Stimulated activated CD4-positive, alpha-beta T cell treated with anti-CD3 and anti-CD28 coated beads, Interleukin-4, amount 100 ng/mL, for 1 hour (primary cell): Measurements from ENCODE around the gene ZBED1.
"Not testable (repeated sequence)": the region's sequence is repeated elsewhere in the genome, so short reads cannot be mapped to it uniquely, and the experiment has no call there.

ENCODE experiments used
- DNase-seq: peaks from one replicate; pipeline ENCODE4 v3.0.0-alpha.2; 2020

The ZBED1 gene

GRCh38 chrX:2471126-2471525 lies 29.6 kb downstream of the ZBED1 start:
- DNase-seq = not testable (repeated sequence)

DNA sequence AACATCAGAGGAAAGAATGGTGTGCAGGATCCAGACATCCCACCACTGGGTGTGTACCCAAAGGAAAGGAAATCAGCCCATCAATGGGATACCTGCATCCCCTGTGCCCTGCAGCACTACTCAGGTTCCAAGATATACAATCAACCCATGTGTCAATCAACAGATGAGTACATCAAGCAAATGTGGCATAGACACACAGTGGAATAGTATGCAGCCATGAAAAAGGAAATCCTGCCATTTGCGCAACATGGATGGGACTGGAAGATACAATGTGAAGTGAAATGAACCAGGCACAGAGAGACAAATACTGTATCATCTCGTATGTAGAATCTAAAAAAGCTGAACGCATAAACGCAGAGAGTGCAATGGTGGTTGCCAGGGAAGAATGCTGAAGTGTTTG lies 30.9 kb downstream of the ZBED1 start:
- DNase-seq = not testable (repeated sequence)

- no peak for DNase-seq
Observed at GRCh38 chrX:2469196-2469685, 31.5 kb downstream of the ZBED1 start.

GRCh38 chrX:2468261-2469195 lies 32.2 kb downstream of the ZBED1 start:
- no peak for DNase-seq

DNA sequence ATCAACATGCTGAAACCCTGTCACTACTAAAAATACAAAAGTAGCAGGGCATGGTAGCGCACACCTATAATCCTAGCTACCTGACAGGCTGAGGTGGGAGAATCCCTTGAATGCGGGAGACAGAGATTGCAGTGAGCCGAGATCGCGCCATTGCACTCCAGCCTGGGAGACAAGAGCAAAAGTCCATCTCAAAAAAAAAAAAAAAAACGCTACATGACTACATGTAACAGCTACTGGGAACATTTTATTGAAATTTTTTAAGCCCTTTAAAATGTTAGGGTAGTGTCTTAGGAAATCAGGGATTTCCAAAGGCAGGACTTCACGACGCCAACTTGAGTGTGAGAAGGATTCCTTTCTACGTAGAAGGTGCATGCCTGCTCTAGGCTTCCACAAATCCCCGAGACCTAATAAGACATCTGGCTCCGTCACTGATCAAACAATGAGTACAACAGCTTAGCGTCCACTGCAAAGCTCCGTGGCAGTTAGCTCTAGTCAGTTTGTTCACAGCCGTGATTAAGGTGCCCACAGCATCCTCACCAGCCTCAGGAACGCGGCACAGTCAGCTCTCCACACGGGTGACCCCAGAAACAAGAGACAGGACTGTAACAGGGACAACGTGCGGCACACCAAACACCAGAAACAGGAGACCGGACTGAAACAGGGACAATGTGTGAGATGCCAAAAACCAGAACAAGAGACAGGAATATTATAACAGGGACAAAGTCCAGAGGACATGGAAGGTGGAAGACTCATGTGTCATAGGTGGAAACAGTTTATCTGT lies 33.7 kb downstream of the ZBED1 start:
- DNase-seq = no peak

- DNase-seq = no peak
Observed at GRCh38 chrX:2464677-2465166, 36.1 kb downstream of the ZBED1 start.

- no peak for DNase-seq
Observed at GRCh38 chrX:2463973-2464676, 36.7 kb downstream of the ZBED1 start.

DNA sequence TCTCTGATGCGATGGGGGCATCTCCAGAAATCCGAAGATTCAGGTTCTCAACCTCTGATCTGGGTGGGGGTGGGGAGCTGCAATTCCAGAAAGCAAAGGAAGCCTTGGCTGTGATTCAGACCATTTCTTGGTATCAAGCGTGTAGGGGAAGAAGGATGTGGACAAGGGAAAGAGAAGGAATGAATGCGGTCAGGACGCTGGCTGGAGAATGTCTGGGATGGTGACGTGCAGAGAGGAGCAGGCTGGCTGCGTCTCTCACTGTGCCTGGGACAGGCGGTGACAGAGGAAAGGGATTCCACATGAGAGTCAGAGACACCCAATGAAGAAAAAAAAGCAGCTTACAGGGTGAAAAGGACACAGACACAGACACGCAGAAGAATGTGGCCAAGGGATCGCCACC lies 37.3 kb downstream of the ZBED1 start:
- not testable (repeated sequence) for DNase-seq

DNA sequence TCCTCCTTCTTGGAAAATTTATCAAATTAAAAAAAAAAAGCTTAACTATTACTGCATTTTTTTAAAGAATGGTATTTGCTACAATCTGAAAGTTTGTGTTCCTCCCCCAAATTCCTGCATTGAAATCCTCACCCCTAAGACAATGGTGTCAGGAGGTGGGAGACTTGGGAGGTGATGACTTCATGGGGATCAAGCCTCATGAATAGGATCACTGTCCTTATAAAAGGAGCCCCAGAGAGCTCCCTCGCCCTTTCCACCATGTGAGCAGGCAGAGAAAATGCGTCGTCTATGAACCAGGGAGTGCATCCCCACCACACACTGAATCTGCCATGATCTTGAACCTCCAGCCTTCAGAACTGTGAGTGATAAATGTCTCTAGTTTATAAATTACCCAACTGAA lies 38.0 kb downstream of the ZBED1 start:
- DNase-seq = no peak

GRCh38 chrX:2462074-2462473 lies 38.7 kb downstream of the ZBED1 start:
- no peak for DNase-seq

DNA sequence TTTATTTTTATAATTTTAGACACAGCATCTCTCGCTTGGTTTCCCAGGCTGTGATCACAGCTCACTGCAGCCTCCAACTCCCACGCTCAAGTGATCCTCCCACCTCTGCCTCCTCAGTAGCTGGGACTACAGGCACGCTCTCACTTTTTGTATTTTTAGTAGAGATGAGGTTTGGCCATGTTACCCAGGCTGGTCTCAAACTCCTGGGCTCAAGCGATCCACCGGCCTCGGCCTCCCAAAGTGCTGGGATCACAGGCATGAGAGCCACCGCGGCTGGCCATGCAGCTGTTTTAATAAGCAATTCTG lies 39.1 kb downstream of the ZBED1 start:
- no peak for DNase-seq

- DNase-seq = not testable (repeated sequence)
Observed at GRCh38 chrX:2460821-2461710, 39.7 kb downstream of the ZBED1 start.

GRCh38 chrX:2460048-2460447 lies 40.7 kb downstream of the ZBED1 start:
- DNase-seq = not testable (repeated sequence)

DNA sequence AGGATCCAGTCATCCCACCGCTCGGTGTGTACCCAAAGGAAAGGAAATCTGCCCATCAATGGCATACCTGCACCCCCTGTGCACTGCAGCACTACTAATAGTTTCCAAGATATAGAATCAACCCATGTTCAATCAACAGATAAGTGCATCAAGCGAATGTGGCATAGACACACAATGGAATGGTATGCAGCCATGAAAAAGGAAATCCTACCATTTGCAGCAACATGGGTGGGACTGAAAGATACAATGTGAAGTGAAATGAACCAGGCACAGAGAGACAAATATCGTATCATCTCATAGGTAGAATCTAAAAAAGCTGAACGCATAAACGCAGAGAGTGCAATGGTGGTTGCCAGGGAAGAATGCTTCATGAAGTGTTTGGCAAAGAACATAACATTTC lies 42.5 kb downstream of the ZBED1 start:
- DNase-seq = no peak

DNA sequence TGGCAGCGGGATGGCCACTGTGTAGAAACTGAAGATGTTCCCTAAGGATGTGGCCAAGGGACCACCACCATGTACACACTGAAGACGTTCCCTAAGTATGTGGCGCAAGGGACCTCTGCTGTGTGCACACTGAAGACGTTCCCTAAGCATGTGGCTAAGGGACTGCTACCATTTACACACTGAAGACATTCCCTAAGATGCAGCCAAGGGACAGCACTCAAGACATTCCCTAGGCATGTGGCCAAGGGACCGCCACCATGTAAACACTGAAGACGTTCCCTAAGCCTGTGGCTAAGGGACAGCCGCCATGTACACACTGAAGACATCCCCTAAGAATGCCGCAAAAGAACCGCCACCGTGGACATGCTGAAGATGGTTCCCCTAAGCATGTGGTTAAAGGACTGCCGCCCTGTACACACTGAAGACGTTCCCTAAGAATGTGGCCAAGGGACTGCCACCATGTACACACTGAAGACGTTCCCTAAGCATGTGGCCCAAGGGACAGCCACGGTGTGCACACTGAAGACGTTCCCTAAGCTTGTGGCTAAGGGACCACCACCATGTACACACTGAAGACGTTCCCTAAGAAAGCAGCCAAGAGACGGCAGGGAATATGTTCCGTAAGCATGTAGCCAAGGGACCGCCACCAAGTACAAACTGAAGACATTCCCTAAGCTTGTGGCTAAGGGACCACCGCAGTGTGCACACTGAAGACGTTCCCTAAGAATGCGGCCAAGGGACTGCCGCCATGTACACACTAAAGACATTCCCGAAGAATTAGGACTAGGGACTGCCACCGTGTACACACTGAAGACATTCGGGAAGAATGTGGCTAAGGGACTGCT lies 43.3 kb downstream of the ZBED1 start:
- DNase-seq = no peak

GRCh38 chrX:2456091-2456490 lies 44.7 kb downstream of the ZBED1 start:
- DNase-seq = not testable (repeated sequence)

GRCh38 chrX:2454620-2455019 lies 46.2 kb downstream of the ZBED1 start:
- not testable (repeated sequence) for DNase-seq

GRCh38 chrX:2452799-2453198 lies 48.0 kb downstream of the ZBED1 start:
- no peak for DNase-seq

DNA sequence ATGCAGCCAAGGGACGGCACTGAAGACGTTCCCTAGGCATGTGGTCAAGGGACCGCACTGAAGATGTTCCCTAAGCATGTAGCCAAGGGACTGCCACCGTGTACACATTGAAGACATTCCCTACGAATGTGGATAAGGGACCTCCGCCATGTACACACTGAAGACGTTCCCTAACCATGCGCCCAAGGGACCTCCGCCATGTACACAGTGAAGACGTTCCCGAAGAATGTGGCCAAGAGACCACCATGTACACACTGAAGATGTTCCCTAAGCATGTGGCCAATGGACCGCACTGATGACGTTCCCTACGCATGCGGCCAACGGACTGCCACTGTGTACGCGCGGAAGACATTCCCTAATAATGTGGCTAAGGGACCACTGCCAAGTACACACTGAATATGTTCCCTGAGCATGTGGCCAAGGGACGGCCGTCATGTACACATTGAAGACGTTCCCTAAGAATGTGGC lies 48.4 kb downstream of the ZBED1 start:
- DNase-seq = no peak

DNA sequence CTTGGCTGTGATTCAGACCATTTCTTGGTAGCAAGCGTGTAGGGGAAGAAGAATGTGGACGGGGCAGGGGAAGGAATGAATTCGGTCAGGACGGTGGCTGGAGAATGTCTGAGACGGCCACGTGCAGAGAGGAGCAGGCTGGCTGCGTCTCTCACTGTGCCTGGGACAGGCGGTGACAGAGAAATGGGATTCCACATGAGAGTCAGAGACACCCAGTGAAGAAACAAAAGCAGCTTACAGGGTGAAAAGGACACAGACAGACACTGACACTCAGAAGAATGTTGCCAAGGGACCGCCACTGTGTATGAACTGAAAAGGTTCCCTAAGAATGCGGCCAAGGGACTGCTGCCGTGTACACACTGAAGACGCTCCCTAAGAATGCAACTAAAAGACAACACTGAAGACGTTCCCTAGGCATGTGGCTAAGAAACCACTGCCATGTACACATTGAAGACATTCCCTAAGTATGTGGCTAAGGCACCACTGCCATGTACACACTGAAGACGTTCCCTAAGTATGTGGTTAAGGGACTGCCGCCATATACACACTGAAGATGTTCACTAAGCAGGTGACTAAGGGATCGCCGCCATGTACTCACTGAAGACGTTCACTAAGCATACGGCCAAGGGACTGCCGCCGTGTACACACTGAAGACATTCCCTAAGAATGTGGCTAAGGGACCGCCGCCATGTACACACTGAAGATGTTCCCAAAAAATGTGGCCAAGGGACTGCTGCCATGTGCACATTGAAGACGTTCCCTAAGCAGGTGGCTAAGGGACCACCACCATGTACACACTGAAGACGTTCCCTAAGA lies 49.1 kb downstream of the ZBED1 start:
- DNase-seq = no peak
